ENCODE results near the gene HOXA3. TPM values are rescaled to one million over a fixed set of nuclear protein-coding genes. Genes with fewer than 3 reads are reported as not detected.

HOXA3 gene
- total and polyA plus RNA-seq, 2 of the 8 experiments (the other 6 are each of a cell fraction or from before 2014, with no cell fraction given), result not detected

- Histone ChIP-seq H4K20me1 (replicated peaks in 1 of 2; ENCODE audit: control insufficient read depth in 1 of 2, insufficient read depth in 2 of 2, low read length in 2 of 2) (peaks cover 27 to 34% of the 10 kb centered on the region in 2 experiments), H3K27ac (ENCODE audit: low read depth, low read length) (no peak overlapping the region), H3K4ac (replicated peaks; ENCODE audit: insufficient read length, low read depth, low read length) (no peak overlapping the region), H4K8ac (ENCODE audit: extremely low read depth, insufficient read depth, low read length) (no peak overlapping the region), H2AK5ac (ENCODE audit: low read depth, low read length) (no peak overlapping the region), H2BK12ac (ENCODE audit: low read depth, low read length) (no peak overlapping the region), H2BK120ac (replicated peaks; ENCODE audit: low read depth, low read length) (no peak overlapping the region), H3K56ac (replicated peaks; ENCODE audit: insufficient read length, low read depth, low read length) (no peak overlapping the region), H3K9ac (replicated peaks in 1 of 4; ENCODE audit: extremely low read depth in 1 of 4, low read depth in 3 of 4, low read length in 3 of 4) (no peak overlapping the region), H3K23ac (ENCODE audit: insufficient read length) (no peak overlapping the region), H3K14ac (ENCODE audit: insufficient read length) (no peak overlapping the region), H3K4me2 (ENCODE audit: insufficient read depth in 1 of 2, low read depth in 2 of 2, low read length in 2 of 2) (no peak overlapping the region; a peak in 1 of 4 replicates), H2BK20ac (ENCODE audit: low read length) (no peak overlapping the region), H3K79me2 (ENCODE audit: control insufficient read depth in 1 of 2, insufficient read depth in 2 of 2, low read length in 2 of 2) (no peaks in the 10 kb centered on the region), H3K9me3 (ENCODE audit: insufficient read depth in 2 of 2, low read depth in 1 of 2, low read length in 1 of 2) (no peaks in the 10 kb centered on the region), H3K23me2 (ENCODE audit: low read depth, low read length) (no peaks in the 10 kb centered on the region), H4K91ac (replicated peaks; ENCODE audit: insufficient read length, low read length) (no peak overlapping the region), H4K5ac (ENCODE audit: insufficient read length, low read depth, low read length) (no peak overlapping the region), H3K27me3 (replicated peaks in 1 of 4; ENCODE audit: control insufficient read depth in 3 of 4, extremely low read depth in 1 of 4, insufficient read depth in 3 of 4, low read length in 3 of 4) (peaks cover 93 to 98% (median 97%) of the 10 kb centered on the region in 4 experiments), H2BK15ac (ENCODE audit: low read length) (no peak overlapping the region), H3K4me1 (replicated peaks in 1 of 4; ENCODE audit: control insufficient read depth in 3 of 4, insufficient read depth in 4 of 4, low read length in 3 of 4) (peaks cover 0 to 17% (median 4%) of the 10 kb centered on the region in 4 experiments; a peak in 5 of 7 replicates), H3K36me3 (ENCODE audit: control insufficient read depth in 2 of 4, insufficient read depth in 4 of 4, low read length in 3 of 4) (peaks cover 0 to 3% (median 0%) of the 10 kb centered on the region in 4 experiments; a peak in 2 of 8 replicates), H2BK5ac (ENCODE audit: low read depth, low read length) (no peak overlapping the region), H3K18ac (ENCODE audit: extremely low read depth, low read length) (no peak overlapping the region), H3K79me1 (ENCODE audit: low read depth, low read length) (no peaks in the 10 kb centered on the region), H2AFZ (ENCODE audit: low read length) (no peak overlapping the region), H3K4me3 (ENCODE audit: extremely low read depth in 1 of 4, insufficient read depth in 2 of 4, low read depth in 3 of 4, low read length in 4 of 4) (no peak overlapping the region)
- ChIA-PET CTCF (ENCODE audit: partially characterized antibody) (interaction anchor here (1.3 to 1.6 kb wide), 3 partner anchors 29 to 252 kb away, joined by 3 to 6 read pairs (median 3); partner anchors contain the start of gene HOXA5), POLR2A (ENCODE audit: partially characterized antibody) (no interaction called here)
- 21% methylated on average over 4 of the region's 4 CpGs; no CpG with 5 or more reads in 1 of the 2 experiments for WGBS, 2 experiments (ENCODE audit: extremely low coverage in 1 of 2, insufficient coverage in 1 of 2, insufficient read length in 1 of 2, insufficient replicate concordance in 2 of 2, low coverage in 1 of 2, low lambda C conversion rate in 2 of 2, missing lambda C conversion rate in 1 of 2)
- FAIRE-seq (no peak), DNase-seq (ENCODE audit: low read depth in 1 of 2, low spot score in 2 of 2) (no peak)
- TF ChIP-seq EP300 (IDR thresholded peaks at IDR 0.05; ENCODE audit: borderline replicate concordance in 1 of 2, low read depth in 2 of 2, low read length in 2 of 2) (no peak), SP2 (IDR thresholded peaks at IDR 0.05; ENCODE audit: low read length) (no peak), TAF1 (IDR thresholded peaks at IDR 0.05; ENCODE audit: low read depth, low read length) (no peak), CBX8 (IDR thresholded peaks at IDR 0.05; ENCODE audit: borderline replicate concordance, low read depth, low read length) (0 out of 2 replicates have a peak, but pooled peaks have one; percentile 28), EZH2 (IDR thresholded peaks at IDR 0.05; ENCODE audit: low read depth, low read length, severe bottlenecking) (peak; percentile 18)
These were observed 40.6 kb downstream of the HOXA3 start for GRCh38 chr7:27111751-27112277.
